Neuron (in vitro differentiated cells): ENCODE measurements around the gene NELFCD.
"Not testable (repeated sequence)": the region's sequence is repeated elsewhere in the genome, so short reads cannot be mapped to it uniquely, and the experiment has no call there.

Experiments used
- H2AFZ ChIP-seq: one replicate; pipeline ENCODE4 v1.6.1; 2013; ENCODE audit warnings: low read depth, mild to moderate bottlenecking, inconsistent platforms, low read length, moderate library complexity
- H3K27me3 ChIP-seq: one replicate; pipeline ENCODE4 v1.6.1; 2013; ENCODE audit warnings: low read length; ENCODE audit not compliant: insufficient read depth
- H3K36me3 ChIP-seq: one replicate; pipeline ENCODE4 v1.6.1; 2013; ENCODE audit warnings: low read length; ENCODE audit not compliant: insufficient read depth
- H3K4me1 ChIP-seq: one replicate; pipeline ENCODE4 v1.6.1; 2013; ENCODE audit warnings: low read length; ENCODE audit not compliant: insufficient read depth
- H3K4me3 ChIP-seq: 2 replicates; pipeline ENCODE4 v1.5.1; 2013; ENCODE audit warnings: mild to moderate bottlenecking, low read length, moderate library complexity
- H3K9me3 ChIP-seq: one replicate; pipeline ENCODE4 v1.6.1; 2013; ENCODE audit warnings: low read length

NELFCD gene

DNA sequence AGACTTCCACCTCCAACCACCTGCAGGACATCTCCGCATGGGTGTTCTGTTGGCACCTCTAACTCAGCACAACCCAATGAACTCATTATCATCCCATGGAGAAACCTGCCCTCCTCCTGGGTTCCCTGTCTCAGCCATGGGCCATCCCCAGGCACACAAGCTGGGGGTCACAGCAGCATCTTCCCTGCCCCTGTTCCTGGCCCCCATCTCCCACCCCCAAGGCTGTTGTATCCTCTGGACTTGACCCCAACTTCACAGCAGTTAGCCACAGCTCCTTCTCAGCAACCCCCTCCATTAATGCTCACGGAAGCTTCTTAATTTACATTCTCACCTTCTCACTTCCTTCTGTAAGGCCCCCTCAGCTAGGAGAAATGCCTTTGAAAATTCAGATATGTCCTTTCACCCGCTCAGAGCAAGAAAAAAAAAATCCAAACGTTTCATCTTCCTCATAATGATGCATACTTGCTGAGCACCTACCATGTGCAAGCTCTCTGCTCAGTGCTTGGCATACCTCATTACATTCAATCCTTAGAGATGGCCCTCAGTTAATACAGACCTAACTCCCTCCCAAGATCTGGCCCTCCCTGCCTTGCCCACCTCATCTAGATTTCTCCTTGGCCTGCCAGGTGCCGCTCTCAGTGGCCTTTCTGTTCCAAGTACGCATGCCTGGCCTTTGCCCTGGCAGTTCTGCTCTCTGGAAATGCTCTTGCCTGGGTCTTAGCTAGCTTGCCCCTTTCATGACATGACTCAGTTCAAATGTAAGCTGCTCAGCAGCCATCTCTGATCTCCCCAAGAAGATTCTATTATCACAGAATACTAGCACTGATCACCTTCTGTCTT, 2.5 kb upstream of the NELFCD start:
- H3K9me3 ChIP-seq, result peaks cover 2% of the 10 kb centered on the region
- no peak overlapping the region for H3K4me3 ChIP-seq
- no peaks in the 10 kb centered on the region for H3K27me3 ChIP-seq
- no peaks in the 10 kb centered on the region for H3K36me3 ChIP-seq
- H3K4me1 ChIP-seq, result no peaks in the 10 kb centered on the region
- H2AFZ ChIP-seq, result no peak overlapping the region

DNA sequence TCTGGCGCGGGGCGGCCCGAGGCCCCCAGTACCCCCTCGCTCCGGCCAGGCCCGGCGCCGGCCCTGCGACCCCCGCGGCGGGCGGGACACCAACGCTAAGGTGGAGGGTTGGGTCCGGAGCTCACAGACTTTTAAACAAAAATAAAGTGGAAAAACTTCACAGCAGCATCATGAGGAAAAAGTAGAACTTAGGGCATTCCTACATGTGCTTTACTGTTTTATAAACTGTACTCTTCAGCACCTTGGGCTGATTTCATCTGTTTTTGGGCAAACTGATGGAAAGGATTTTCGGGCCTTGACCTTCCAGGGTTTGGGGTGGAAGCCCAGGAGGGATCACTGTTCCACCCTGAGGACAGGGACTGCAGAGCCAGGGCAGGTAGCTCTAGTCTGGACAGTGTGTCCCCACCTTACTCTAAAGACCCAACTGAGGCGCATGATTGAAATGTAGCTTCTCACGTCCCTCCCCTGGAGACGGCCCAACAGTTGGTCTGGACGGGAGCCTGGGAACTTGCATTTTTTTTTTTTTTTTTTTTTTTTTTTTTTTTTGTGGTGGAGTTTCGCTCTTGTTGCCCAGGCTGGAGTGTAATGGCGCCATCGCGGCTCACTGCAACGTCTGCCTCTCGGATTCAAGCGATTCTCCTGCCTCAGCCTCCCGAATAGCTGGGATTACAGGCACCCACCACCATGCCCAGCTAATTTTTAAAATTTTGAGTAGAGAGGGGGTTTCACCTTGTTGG, 740 bp downstream of the NELFCD start:
- Histone ChIP-seq H3K4me1 (no peaks in the 10 kb centered on the region), H3K36me3 (peaks cover 12% of the 10 kb centered on the region), H3K27me3 (no peaks in the 10 kb centered on the region), H3K4me3 (peak overlapping the region; percentile 72), H2AFZ (peak overlapping the region; percentile 62), H3K9me3 (peaks cover 2% of the 10 kb centered on the region)

DNA sequence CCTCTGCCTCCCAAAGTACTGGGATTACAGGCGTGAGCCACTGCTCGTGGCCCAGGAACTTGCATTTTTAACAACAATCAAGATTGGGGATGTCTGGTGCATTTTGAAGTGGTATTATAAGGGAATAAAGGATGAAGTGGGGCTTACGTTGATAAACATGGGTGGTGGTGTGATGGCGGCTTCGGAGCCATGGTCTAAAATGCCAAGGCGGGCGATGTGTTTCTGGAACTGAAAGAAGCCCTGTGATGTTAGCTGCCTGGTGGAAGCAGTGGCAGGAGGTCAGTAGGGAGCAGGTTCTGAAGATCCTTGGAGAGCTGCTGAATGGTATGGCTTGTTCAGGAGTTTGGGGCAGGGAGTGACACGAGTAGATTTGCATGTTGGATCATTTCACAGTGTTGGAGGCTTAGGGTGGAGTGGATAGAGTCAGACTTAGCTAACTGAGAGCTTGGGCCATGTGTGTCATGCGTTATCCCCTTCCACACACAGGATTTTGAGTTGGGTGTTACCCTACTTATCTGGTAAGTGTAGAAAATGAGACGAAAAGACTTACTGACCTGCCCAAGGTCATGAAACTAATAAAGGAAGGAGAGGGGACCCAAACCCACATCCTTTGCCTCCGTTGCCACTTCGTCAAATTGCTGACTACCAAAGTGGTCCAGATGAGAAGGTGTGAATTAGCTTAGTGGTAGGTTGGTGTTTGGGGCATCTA, 1.5 kb downstream of the NELFCD start:
- peak overlapping the region; percentile 72 for H3K4me3 ChIP-seq

GRCh38 chr20:58983115-58983468, 2.0 kb downstream of the NELFCD start:
- H3K4me3 ChIP-seq, result not testable (repeated sequence)
- peaks cover 25% of the 10 kb centered on the region for H3K36me3 ChIP-seq

More for the DNA sequence above, 1.5 kb downstream of the NELFCD start:
- Histone ChIP-seq H3K36me3 (peaks cover 19% of the 10 kb centered on the region), H3K9me3 (peaks cover 2% of the 10 kb centered on the region), H3K27me3 (no peaks in the 10 kb centered on the region), H3K4me1 (no peaks in the 10 kb centered on the region), H2AFZ (no peak overlapping the region)

DNA sequence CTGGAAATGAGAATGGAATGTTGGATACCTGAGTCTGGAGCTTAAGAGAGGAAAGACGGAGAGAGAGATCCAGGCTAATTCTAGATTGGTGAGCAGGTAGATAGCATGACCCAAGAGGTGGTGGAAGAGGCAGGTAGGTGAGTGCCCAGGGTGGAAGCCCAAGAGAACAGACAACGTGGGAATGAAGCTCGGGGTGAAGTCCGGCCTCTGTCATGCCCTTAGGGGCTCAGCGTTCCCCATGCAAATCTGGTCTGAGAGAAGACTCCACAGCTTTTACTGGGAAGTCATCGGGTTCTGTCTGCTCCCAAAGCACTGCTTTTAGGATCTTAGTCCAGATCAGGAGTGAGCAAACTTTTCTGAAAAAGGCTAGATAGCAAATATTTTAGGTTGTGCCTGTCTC, 3.6 kb downstream of the NELFCD start:
- peaks cover 41% of the 10 kb centered on the region for H3K36me3 ChIP-seq
- H3K4me3 ChIP-seq, result no peak overlapping the region
- H2AFZ ChIP-seq, result no peak overlapping the region
- no peaks in the 10 kb centered on the region for H3K27me3 ChIP-seq
- no peaks in the 10 kb centered on the region for H3K4me1 ChIP-seq
- H3K9me3 ChIP-seq, result no peaks in the 10 kb centered on the region

More at GRCh38 chr20:58983115-58983468, 2.0 kb downstream of the NELFCD start:
- H3K27me3 ChIP-seq, H3K4me1 ChIP-seq, H3K9me3 ChIP-seq, H2AFZ ChIP-seq: not testable (repeated sequence)

- H3K4me3 ChIP-seq, result no peak overlapping the region
- no peaks in the 10 kb centered on the region for H3K9me3 ChIP-seq
- no peak overlapping the region for H2AFZ ChIP-seq
- H3K27me3 ChIP-seq, result no peaks in the 10 kb centered on the region
- no peaks in the 10 kb centered on the region for H3K4me1 ChIP-seq
- H3K36me3 ChIP-seq, result peaks cover 47% of the 10 kb centered on the region
Observed at GRCh38 chr20:58985656-58986055, 4.6 kb downstream of the NELFCD start.

GRCh38 chr20:58986286-58986967, 5.4 kb downstream of the NELFCD start:
- Histone ChIP-seq H3K9me3 (no peaks in the 10 kb centered on the region), H2AFZ (no peak overlapping the region), H3K4me1 (no peaks in the 10 kb centered on the region), H3K4me3 (no peak overlapping the region), H3K27me3 (no peaks in the 10 kb centered on the region), H3K36me3 (peaks cover 55% of the 10 kb centered on the region)

DNA sequence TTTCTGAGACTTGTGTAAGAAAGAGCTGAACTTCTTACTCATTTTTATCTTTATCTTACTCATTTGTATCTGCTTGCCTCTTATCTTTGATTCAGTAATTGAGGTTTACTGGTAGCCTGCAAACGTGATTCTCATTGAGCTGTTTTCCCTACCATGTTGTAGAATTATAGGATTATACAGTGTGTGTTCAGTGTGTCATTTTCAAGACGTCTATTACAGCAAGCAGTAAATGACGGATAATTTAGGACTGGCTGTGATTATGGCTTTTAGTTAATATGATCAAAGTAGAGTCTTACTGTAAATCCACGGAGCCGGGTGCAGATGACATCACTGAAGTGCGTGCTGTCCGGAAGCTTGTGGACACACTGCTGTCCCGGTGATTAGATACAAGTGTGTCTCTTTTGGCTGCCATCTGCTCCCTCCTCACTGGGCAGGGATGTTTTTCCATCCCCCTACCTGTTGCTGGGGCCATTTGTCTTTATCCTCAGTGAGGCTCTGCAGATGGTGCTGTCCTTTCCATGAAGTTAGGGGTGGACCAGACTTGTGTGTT, 6.0 kb downstream of the NELFCD start:
- no peak overlapping the region for H2AFZ ChIP-seq
- no peaks in the 10 kb centered on the region for H3K9me3 ChIP-seq
- no peaks in the 10 kb centered on the region for H3K4me1 ChIP-seq
- H3K36me3 ChIP-seq, result peaks cover 61% of the 10 kb centered on the region
- H3K27me3 ChIP-seq, result no peaks in the 10 kb centered on the region
- H3K4me3 ChIP-seq, result no peak overlapping the region

DNA sequence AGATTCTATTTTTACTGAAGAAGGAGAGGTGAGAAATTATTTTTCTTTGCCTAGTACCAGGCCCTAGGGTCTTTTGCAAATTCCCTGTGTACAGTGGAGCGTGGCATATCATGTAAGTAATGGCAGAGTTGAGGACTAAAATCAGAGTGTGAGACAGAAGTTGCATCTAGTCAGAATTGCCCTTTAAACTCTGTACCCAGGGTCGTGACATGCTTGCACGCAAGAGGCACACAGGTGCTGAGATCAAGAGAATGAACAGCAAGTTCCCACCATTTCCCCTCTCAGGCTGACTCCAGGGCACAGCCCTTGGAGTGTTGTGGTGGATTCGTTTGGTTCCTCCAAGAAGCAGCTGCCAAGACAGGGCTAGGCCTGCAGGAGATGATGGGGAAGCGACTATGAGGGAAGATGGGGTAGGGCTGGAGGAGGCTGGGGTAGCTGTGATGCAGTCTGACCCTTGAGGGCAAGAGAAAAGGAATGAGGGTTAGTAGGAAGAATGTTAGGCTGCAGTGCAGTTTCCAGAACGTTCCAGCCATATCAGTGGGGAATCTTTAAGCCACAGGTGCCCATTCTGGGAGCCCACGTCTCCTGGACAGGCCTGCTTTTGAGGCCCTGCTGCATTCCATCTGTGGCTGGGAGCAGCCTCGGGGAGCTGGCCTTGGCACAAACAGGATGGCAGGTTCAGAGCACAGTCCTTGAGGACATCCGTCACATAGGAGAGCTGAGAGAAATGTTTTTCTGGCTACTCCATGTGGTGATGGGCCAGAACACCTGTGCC, 6.9 kb downstream of the NELFCD start:
- Histone ChIP-seq H3K27me3 (no peaks in the 10 kb centered on the region), H3K36me3 (peaks cover 70% of the 10 kb centered on the region), H2AFZ (no peak overlapping the region), H3K4me3 (no peak overlapping the region), H3K4me1 (no peaks in the 10 kb centered on the region), H3K9me3 (no peaks in the 10 kb centered on the region)

DNA sequence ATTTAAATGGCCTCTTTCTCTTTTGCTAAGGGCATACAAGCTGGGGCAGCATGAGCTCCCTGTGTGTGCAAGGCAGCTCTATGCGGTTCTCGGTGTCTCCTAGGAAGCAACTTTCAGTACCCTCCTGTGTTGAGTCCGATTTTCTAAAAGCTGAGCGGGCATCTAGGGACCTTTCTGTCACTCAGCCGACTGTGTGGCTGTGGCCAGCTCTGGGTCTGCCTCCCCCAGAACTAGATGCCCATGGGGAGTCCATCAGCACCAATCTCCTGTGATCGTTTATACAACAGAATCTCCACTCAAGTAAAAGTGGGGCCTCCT, 7.5 kb downstream of the NELFCD start:
- H3K36me3 ChIP-seq, result peaks cover 76% of the 10 kb centered on the region
- H3K9me3 ChIP-seq, result no peaks in the 10 kb centered on the region
- H3K4me1 ChIP-seq, result no peaks in the 10 kb centered on the region
- no peaks in the 10 kb centered on the region for H3K27me3 ChIP-seq
- no peak overlapping the region for H2AFZ ChIP-seq
- H3K4me3 ChIP-seq, result no peak overlapping the region

DNA sequence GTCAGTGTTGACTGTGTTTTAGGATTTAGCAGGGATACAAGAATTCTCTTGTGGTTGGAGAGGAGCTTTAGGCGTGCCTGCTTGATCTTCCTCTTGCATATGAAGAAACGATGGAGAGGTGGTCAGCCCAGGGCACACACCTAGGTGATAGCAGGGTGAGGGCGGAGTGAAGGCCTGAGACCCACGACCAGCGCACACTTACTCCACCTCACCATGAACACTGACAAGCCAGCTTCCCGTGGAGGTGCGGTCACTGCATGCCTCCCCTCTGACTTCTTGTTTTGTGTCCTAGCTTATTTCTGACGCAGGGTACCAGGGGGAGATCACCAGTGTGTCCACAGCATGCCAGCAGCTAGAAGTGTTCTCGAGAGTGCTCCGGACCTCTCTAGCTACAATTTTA, 8.1 kb downstream of the NELFCD start:
- no peaks in the 10 kb centered on the region for H3K9me3 ChIP-seq
- peaks cover 82% of the 10 kb centered on the region for H3K36me3 ChIP-seq

More for the DNA sequence above, 8.1 kb downstream of the NELFCD start:
- Histone ChIP-seq H2AFZ (no peak overlapping the region), H3K4me3 (no peak overlapping the region), H3K4me1 (no peaks in the 10 kb centered on the region), H3K27me3 (no peaks in the 10 kb centered on the region)
